Epithelial cell of proximal tubule (primary cell): ENCODE data around the gene TRAF2. TPM values are rescaled to one million over a fixed set of nuclear protein-coding genes. Genes with fewer than 3 reads are reported as not detected.

Experiments
- DNase-seq: peaks from one replicate; pipeline ENCODE4 v3.0.0-alpha.2; 2011; ENCODE audit warnings: low read depth
- H3K4me3 ChIP-seq: 2 replicates; pipeline ENCODE4 v1.5.1; 2011; ENCODE audit warnings: low read depth, mild to moderate bottlenecking, low read length
- total RNA-seq: library from RNA; depleted of rRNA; stranded (reverse); fragments of >200 nt; gene quantifications from 2 replicates; pipeline ENCODE4 v1.2.3, GENCODE V29; 2015
- TF ChIP-seq, protein P1 (sequence below): conservative IDR thresholded peaks from 2 replicates; pipeline ENCODE4 v1.5.1; 2012; ENCODE audit warnings: low read depth, mild to moderate bottlenecking, low read length

Gene TRAF2
- total RNA-seq, 1 donor from 2014 or later, result 21.0 TPM

GRCh38 chr9:136925414-136926153 lies 39.3 kb downstream of the TRAF2 start:
- no peak overlapping the region for H3K4me3 ChIP-seq
- TF ChIP-seq, protein P1, sequence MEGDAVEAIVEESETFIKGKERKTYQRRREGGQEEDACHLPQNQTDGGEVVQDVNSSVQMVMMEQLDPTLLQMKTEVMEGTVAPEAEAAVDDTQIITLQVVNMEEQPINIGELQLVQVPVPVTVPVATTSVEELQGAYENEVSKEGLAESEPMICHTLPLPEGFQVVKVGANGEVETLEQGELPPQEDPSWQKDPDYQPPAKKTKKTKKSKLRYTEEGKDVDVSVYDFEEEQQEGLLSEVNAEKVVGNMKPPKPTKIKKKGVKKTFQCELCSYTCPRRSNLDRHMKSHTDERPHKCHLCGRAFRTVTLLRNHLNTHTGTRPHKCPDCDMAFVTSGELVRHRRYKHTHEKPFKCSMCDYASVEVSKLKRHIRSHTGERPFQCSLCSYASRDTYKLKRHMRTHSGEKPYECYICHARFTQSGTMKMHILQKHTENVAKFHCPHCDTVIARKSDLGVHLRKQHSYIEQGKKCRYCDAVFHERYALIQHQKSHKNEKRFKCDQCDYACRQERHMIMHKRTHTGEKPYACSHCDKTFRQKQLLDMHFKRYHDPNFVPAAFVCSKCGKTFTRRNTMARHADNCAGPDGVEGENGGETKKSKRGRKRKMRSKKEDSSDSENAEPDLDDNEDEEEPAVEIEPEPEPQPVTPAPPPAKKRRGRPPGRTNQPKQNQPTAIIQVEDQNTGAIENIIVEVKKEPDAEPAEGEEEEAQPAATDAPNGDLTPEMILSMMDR, result no peak
- DNase-seq, result no peak

DNA sequence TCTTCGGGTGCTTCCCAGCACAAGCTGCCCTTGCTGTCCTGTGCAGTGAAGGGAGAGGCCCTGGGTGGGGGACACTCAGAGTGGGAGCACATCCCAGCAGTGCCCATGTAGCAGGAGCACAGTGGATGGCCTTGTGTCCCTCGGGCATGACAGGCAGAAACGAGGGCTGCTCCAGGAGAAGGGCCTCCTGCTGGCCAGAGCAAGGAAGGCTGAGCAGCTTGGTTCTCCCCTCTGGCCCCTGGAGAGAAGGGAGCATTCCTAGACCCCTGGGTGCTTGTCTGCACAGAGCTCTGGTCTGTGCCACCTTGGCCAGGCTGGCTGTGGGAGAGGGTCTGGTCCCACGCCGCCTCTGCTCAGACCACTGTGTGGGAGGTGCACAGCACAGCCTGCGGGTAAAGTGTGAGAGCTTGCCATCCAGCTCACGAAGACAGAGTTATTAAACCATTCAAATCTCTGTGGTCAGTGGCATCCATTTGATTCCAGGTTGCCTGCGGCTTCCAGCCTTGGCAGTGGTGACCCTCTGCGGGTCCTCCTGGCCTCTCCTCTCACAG lies 39.9 kb downstream of the TRAF2 start:
- no peak for DNase-seq
- H3K4me3 ChIP-seq, result no peak overlapping the region
- TF ChIP-seq, protein P1, result no peak

GRCh38 chr9:136926749-136927148 lies 40.4 kb downstream of the TRAF2 start:
- no peak overlapping the region for H3K4me3 ChIP-seq
- no peak for DNase-seq
- TF ChIP-seq, protein P1, result no peak

DNA sequence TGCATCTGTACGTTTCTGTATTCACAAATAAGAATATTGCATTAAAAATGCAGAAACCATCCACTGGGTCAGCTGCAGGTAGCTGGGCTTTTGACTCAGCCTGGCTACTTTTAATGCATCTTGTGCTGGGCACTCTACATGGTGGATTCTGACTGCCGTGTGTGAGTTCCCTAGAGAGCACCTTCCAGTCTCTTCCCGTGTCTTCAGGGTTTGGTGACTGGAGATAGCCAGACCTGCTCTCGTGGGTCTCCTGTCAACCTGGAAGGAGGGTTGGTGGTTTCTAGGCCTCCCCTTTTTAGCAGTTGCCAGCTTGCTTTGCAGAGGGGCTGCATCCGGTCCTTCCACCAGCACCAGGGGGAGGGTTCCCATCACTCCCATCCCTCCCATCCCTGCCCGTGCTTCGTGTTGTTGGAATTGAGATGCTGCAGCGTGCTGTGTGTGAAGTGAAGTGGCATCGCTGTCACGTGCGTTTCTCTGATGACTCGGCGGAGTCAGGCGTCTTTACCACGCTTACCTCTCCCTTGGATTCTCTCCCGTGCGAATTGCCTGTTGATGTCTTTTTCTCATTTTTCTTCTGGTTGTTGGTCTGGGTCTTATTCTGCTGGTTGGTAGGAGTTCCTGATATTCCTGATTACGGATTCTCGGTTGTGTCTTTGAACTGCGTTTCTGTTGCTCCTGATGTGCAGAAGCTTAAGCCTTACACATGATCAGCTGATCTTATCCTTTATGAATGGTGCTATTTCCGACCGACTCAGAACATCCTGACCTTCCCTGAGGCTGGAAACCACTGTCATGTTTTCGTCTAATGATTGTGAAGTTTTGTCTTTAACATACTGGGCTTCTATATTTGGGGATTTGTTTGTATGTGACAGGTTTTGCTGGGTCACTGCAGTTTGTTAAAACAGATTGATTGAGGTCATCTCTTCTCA lies 41.3 kb downstream of the TRAF2 start:
- DNase-seq, result no peak
- TF ChIP-seq, protein P1, result no peak
- H3K4me3 ChIP-seq, result no peak overlapping the region

DNA sequence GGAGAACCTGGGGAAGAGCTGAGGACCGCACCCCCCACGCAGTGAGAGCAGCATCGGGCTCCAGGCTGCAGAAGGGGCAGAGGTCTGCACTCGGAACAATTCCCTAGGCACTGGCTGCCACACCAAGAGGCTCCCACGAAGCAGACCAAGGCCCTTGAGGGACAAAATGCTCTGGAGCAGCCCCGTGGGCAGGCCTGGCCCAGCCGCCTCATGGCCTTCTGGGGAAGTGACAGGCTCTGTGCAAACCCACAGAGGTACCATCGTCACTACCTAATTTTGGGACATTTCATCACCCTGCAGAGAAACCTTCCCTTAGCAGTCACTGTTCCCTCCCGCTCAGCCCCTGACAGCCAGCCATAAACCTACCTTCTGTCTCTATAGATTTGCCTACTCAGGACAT lies 42.3 kb downstream of the TRAF2 start:
- TF ChIP-seq, protein P1, result no peak
- no peak overlapping the region for H3K4me3 ChIP-seq

DNA sequence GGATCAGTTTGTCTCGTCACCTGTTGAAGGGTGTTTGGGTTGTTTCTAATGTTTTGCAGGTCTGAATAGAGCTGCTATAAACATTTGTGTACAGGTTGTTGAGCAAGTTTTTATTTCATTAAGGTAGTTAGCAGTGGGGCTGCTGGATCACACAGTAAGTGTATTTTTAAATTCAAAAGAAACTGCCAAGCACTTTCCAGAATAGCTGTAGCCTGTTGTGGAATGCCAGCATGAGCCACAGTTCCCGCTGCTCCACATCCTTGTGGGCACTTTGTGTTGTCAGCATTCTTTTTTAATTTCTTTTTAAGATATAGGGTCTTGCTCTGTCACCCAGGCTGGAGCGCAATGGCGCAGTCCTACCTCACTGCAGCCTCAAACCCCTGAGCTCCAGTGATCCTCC lies 43.7 kb downstream of the TRAF2 start:
- TF ChIP-seq, protein P1, result no peak
- no peak overlapping the region for H3K4me3 ChIP-seq
- no peak for DNase-seq

More for the DNA sequence above, 42.3 kb downstream of the TRAF2 start:
- no peak for DNase-seq
